PC-9 (cell line): Measurements from ENCODE around the gene SLC22A13. TPM values are rescaled to one million over a fixed set of nuclear protein-coding genes. Genes with fewer than 3 reads are reported as not detected.

ENCODE experiments used
- BruUV-seq: library from RNA; stranded (reverse); fragments of 400-500 nt; replicated peaks from 2 replicates; lab custom pipeline; 2021; lab: Mats Ljungman, UMichigan
- CTCF ChIA-PET: fragments of 300-600 bp; sonication (Branson Sonifier 250); formaldehyde crosslinking; loops from one replicate; lab custom pipeline; 2022; ENCODE audit warnings: antibody characterized with exemption; lab: Charles Lee
- POLR2A ChIA-PET: fragments of 300-600 bp; sonication (Branson Sonifier 250); formaldehyde crosslinking; loops from one replicate; lab custom pipeline; 2022; ENCODE audit warnings: antibody characterized with exemption; ENCODE audit not compliant: unreplicated experiment; lab: Charles Lee
- DNase-seq, 2 experiments: peaks; one replicate each; pipeline versions ENCODE4 v3.0.0 to v3.0.0-alpha.2; 2015 to 2022; ENCODE audit warnings: mixed read lengths in 1 of 2
- H2AFZ ChIP-seq: fragments of 200-600 bp; sonication (generic); 2 replicates; pipeline ENCODE4 v1.8.1; 2017; ENCODE audit warnings: antibody characterized with exemption
- H3F3A ChIP-seq: fragments of 200-600 bp; sonication (generic); 2 replicates; pipeline ENCODE4 v1.8.1; 2017; ENCODE audit warnings: antibody characterized with exemption, mild to moderate bottlenecking, low read depth; ENCODE audit not compliant: insufficient read depth
- H3K27ac ChIP-seq: fragments of 200-600 bp; sonication (generic); 2 replicates; pipeline ENCODE4 v1.6.1; 2016; ENCODE audit warnings: mixed run types
- H3K27me3 ChIP-seq: fragments of 200-600 bp; sonication (generic); 2 replicates; pipeline ENCODE4 v1.6.1; 2016; ENCODE audit warnings: low read depth, mixed run types; ENCODE audit not compliant: insufficient read depth
- H3K36me3 ChIP-seq: fragments of 200-600 bp; sonication (generic); 2 replicates; pipeline ENCODE4 v1.6.1; 2016; ENCODE audit warnings: low read depth, mixed run types
- H3K4me1 ChIP-seq: fragments of 200-600 bp; sonication (generic); replicated peaks from 2 replicates; pipeline ENCODE4 v1.6.1; 2016; ENCODE audit warnings: mixed run types; ENCODE audit not compliant: insufficient read depth
- H3K4me2 ChIP-seq: fragments of 200-600 bp; sonication (generic); 2 replicates; pipeline ENCODE4 v1.6.1; 2017; ENCODE audit warnings: mixed run types
- H3K4me3 ChIP-seq: fragments of 200-600 bp; sonication (generic); 2 replicates; pipeline ENCODE4 v1.6.1; 2016; ENCODE audit warnings: mixed run types
- H3K79me2 ChIP-seq: fragments of 200-600 bp; sonication (generic); 2 replicates; pipeline ENCODE4 v1.6.1; 2017; ENCODE audit warnings: low read depth, mixed run types
- H3K9me2 ChIP-seq: fragments of 200-600 bp; sonication (generic); 2 replicates; pipeline ENCODE4 v1.8.1; 2017; ENCODE audit warnings: mild to moderate bottlenecking; ENCODE audit not compliant: insufficient read depth
- H3K9me3 ChIP-seq: fragments of 200-600 bp; sonication (generic); 2 replicates; pipeline ENCODE4 v1.8.1; 2016; ENCODE audit warnings: low read depth; ENCODE audit not compliant: insufficient read depth
- H4K20me1 ChIP-seq: fragments of 200-600 bp; sonication (generic); 2 replicates; pipeline ENCODE4 v1.8.1; 2017; ENCODE audit not compliant: insufficient read depth
- CTCF ChIP-seq: fragments of 200-600 bp; sonication (generic); conservative IDR thresholded peaks from 2 replicates; pipeline ENCODE4 v1.6.1; 2017; ENCODE audit warnings: mixed run types, antibody characterized with exemption, mild to moderate bottlenecking, moderate library complexity
- EZH2 ChIP-seq: fragments of 200-600 bp; sonication (generic); IDR thresholded peaks from 2 replicates; pipeline ENCODE4 v1.8.0; 2017; ENCODE audit warnings: antibody characterized with exemption, low read depth
- intact Hi-C: fragments of 100-400 bp; cut with micrococcal nuclease; formaldehyde crosslinking; loops from one replicate; pipeline ENCODE4 v1.10.0; 2022; ENCODE audit not compliant: unreplicated experiment
- total RNA-seq: library from RNA; stranded (reverse); gene quantifications from 2 replicates; pipeline ENCODE4 v1.2.3, GENCODE V29; 2021

The SLC22A13 gene
- total RNA-seq, 1 experiment from 2014 or later, result 0.44 TPM

DNA sequence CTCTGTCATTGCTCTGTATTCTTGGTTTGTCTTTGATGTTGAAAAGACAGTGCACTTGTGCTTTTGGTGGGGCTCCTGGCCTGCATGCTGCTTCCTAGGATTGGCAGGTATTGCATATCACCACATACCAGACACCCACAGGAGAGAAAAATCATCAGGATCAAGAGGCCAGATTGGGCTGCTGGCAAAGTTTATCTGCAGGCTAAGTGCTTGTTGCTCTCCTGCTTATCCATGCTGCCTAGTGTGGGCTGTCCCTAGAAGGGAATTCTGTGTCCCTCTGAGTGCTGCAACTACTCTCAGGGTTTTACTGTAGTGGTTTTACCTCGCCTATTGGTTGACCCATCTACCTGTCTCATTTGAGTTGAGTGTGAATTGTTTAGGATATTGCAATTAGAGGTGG is 833 bp upstream of the SLC22A13 start:
- Histone ChIP-seq H3K4me3 (no peak overlapping the region), H3K9me3 (no peaks in the 10 kb centered on the region), H3F3A (no peaks in the 10 kb centered on the region; the same call in 1 of the 2 replicates), H2AFZ (no peak overlapping the region), H3K79me2 (no peaks in the 10 kb centered on the region), H3K4me1 (no peaks in the 10 kb centered on the region), H3K27ac (no peak overlapping the region), H3K9me2 (no peaks in the 10 kb centered on the region), H3K27me3 (no peaks in the 10 kb centered on the region), H3K36me3 (no peaks in the 10 kb centered on the region), H4K20me1 (no peaks in the 10 kb centered on the region), H3K4me2 (no peak overlapping the region)
- no TSS peak for BruUV-seq
- intact Hi-C loops, result no loop called here
- TF ChIP-seq CTCF, result no peak
- DNase-seq, result no peak
- ChIA-PET CTCF (no interaction called here), POLR2A (no interaction called here)

DNA sequence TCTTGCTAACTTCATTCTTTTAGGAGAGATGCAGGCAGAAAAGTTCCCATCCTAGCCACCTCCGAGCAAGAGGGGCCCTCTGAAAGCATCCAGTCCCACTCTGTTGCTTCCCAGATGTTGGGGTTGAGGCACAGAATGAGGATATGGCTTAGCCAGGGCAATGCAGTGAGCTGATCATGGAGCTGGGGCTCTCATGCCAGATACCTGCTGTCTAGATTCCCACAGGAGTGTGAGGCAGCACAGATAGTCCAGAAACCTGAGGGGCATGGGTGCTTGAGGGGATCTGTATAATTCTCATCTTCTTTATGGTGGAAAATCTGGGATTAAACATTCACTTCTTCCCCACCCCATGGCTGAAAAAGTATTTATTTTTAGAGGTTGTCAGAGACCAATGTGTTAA is 1.2 kb downstream of the SLC22A13 start:
- Histone ChIP-seq H3K27me3 (no peaks in the 10 kb centered on the region), H3K27ac (no peak overlapping the region), H3K4me3 (no peak overlapping the region), H3K36me3 (no peaks in the 10 kb centered on the region), H3K9me3 (no peaks in the 10 kb centered on the region), H3F3A (no peaks in the 10 kb centered on the region), H3K4me1 (no peaks in the 10 kb centered on the region), H3K9me2 (no peaks in the 10 kb centered on the region), H3K79me2 (no peaks in the 10 kb centered on the region), H2AFZ (no peak overlapping the region), H4K20me1 (no peaks in the 10 kb centered on the region), H3K4me2 (no peak overlapping the region)
- DNase-seq, result no peak
- POLR2A ChIA-PET, result interaction anchor here (0.7 kb wide), 1 partner anchor 330 kb away, joined by 7 read pairs; no protein-coding TSS in a partner anchor
- CTCF ChIA-PET, result no interaction called here
- intact Hi-C loops, result no loop called here
- BruUV-seq, result no TSS peak
- no peak for TF ChIP-seq CTCF
- no peak for TF ChIP-seq EZH2

- no peaks in the 10 kb centered on the region for H3K79me2 ChIP-seq
- no peak for TF ChIP-seq EZH2
- no peak for TF ChIP-seq CTCF
- H3K27ac ChIP-seq, result no peak overlapping the region
- no peaks in the 10 kb centered on the region for H4K20me1 ChIP-seq
- H3K4me3 ChIP-seq, result no peak overlapping the region
- no peak overlapping the region for H3K4me2 ChIP-seq
- intact Hi-C loops, result no loop called here
- H3K9me2 ChIP-seq, result no peaks in the 10 kb centered on the region
- ChIA-PET CTCF (no interaction called here), POLR2A (interaction anchor here (0.7 kb wide), 1 partner anchor 331 kb away, joined by 7 read pairs; no protein-coding TSS in a partner anchor)
- no TSS peak for BruUV-seq
- H2AFZ ChIP-seq, result no peak overlapping the region
- DNase-seq, result no peak
- H3K9me3 ChIP-seq, result no peaks in the 10 kb centered on the region
- H3K4me1 ChIP-seq, result no peaks in the 10 kb centered on the region
- H3K27me3 ChIP-seq, result no peaks in the 10 kb centered on the region
- no peaks in the 10 kb centered on the region for H3F3A ChIP-seq
- H3K36me3 ChIP-seq, result no peaks in the 10 kb centered on the region
Measured at GRCh38 chr3:38267662-38268061, 2.0 kb downstream of the SLC22A13 start.
